ENCODE data around the gene AP1S1. TPM values are rescaled to one million over a fixed set of nuclear protein-coding genes. Genes with fewer than 3 reads are reported as not detected.

AP1S1 gene
- total and polyA plus RNA-seq, 9 of the 15 experiments (the other 6 are each of a cell fraction or from before 2014, with no cell fraction given) = 4.4 to 149 (median 89.4) TPM

DNA sequence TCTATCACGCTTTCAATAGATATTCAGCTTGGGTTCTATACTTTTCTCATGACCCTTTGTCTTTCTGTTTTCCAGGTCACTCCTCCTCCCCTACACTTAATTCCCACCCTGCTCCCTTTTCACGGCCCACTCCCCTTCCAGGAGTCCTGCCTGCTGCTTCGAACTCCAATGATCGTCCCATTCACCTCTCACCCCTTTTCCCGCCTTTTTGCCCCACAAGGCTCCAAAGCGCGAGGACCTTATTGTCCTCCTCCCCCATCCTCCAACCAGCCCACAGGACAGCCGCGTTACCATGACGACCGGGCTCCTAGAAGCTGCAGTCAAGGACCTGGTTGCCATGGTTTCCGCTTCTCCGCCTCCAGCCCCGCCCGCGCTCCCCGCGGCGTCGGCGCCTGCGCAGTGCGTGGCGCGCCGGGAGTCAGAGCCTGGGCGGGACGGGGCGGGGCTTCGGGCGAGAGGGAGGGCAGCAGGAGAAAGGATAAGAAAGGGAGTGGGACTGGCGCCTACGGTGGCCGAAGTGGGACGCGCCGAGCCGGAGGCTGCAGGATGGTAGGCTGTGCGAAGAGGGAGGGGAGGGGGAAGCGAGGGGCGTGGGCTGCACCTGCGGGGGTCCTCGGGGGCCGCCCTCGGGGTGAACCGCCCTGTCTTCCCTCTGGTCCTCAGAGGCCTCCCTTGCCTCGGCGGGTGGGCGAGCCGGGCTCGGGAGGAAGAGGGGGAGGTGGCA lies at the start of gene AP1S1 (continued):
- TF ChIP-seq FIP1L1 (IDR thresholded peaks at IDR 0.05; ENCODE audit: low read depth, low read length, poor library complexity, severe bottlenecking) = peak; percentile 48
- TF ChIP-seq CXXC5 (CRISPR knock-in tag; IDR thresholded peaks at IDR 0.05) = peak; percentile 89
- no peak for TF ChIP-seq ARID1B (IDR thresholded peaks at IDR 0.05)
- TF ChIP-seq ZNF445 (CRISPR knock-in tag; IDR thresholded peaks at IDR 0.05; ENCODE audit: low read depth) = no peak
- TF ChIP-seq, protein P1, sequence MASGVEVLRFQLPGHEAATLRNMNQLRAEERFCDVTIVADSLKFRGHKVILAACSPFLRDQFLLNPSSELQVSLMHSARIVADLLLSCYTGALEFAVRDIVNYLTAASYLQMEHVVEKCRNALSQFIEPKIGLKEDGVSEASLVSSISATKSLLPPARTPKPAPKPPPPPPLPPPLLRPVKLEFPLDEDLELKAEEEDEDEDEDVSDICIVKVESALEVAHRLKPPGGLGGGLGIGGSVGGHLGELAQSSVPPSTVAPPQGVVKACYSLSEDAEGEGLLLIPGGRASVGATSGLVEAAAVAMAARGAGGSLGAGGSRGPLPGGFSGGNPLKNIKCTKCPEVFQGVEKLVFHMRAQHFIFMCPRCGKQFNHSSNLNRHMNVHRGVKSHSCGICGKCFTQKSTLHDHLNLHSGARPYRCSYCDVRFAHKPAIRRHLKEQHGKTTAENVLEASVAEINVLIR (CRISPR knock-in tag; IDR thresholded peaks at IDR 0.05) = no peak
- TF ChIP-seq, protein P2, sequence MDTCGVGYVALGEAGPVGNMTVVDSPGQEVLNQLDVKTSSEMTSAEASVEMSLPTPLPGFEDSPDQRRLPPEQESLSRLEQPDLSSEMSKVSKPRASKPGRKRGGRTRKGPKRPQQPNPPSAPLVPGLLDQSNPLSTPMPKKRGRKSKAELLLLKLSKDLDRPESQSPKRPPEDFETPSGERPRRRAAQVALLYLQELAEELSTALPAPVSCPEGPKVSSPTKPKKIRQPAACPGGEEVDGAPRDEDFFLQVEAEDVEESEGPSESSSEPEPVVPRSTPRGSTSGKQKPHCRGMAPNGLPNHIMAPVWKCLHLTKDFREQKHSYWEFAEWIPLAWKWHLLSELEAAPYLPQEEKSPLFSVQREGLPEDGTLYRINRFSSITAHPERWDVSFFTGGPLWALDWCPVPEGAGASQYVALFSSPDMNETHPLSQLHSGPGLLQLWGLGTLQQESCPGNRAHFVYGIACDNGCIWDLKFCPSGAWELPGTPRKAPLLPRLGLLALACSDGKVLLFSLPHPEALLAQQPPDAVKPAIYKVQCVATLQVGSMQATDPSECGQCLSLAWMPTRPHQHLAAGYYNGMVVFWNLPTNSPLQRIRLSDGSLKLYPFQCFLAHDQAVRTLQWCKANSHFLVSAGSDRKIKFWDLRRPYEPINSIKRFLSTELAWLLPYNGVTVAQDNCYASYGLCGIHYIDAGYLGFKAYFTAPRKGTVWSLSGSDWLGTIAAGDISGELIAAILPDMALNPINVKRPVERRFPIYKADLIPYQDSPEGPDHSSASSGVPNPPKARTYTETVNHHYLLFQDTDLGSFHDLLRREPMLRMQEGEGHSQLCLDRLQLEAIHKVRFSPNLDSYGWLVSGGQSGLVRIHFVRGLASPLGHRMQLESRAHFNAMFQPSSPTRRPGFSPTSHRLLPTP (IDR thresholded peaks at IDR 0.05; ENCODE audit: borderline replicate concordance, extremely low read depth, insufficient read length) = no peak
- TF ChIP-seq L3MBTL2 (IDR thresholded peaks at IDR 0.05) = peak; percentile 98
- TF ChIP-seq, protein P3, sequence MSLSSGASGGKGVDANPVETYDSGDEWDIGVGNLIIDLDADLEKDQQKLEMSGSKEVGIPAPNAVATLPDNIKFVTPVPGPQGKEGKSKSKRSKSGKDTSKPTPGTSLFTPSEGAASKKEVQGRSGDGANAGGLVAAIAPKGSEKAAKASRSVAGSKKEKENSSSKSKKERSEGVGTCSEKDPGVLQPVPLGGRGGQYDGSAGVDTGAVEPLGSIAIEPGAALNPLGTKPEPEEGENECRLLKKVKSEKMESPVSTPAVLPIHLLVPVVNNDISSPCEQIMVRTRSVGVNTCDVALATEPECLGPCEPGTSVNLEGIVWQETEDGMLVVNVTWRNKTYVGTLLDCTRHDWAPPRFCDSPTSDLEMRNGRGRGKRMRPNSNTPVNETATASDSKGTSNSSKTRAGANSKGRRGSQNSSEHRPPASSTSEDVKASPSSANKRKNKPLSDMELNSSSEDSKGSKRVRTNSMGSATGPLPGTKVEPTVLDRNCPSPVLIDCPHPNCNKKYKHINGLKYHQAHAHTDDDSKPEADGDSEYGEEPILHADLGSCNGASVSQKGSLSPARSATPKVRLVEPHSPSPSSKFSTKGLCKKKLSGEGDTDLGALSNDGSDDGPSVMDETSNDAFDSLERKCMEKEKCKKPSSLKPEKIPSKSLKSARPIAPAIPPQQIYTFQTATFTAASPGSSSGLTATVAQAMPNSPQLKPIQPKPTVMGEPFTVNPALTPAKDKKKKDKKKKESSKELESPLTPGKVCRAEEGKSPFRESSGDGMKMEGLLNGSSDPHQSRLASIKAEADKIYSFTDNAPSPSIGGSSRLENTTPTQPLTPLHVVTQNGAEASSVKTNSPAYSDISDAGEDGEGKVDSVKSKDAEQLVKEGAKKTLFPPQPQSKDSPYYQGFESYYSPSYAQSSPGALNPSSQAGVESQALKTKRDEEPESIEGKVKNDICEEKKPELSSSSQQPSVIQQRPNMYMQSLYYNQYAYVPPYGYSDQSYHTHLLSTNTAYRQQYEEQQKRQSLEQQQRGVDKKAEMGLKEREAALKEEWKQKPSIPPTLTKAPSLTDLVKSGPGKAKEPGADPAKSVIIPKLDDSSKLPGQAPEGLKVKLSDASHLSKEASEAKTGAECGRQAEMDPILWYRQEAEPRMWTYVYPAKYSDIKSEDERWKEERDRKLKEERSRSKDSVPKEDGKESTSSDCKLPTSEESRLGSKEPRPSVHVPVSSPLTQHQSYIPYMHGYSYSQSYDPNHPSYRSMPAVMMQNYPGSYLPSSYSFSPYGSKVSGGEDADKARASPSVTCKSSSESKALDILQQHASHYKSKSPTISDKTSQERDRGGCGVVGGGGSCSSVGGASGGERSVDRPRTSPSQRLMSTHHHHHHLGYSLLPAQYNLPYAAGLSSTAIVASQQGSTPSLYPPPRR (CRISPR knock-in tag; IDR thresholded peaks at IDR 0.05; ENCODE audit: borderline replicate concordance) = no peak
- TF ChIP-seq, protein P4, sequence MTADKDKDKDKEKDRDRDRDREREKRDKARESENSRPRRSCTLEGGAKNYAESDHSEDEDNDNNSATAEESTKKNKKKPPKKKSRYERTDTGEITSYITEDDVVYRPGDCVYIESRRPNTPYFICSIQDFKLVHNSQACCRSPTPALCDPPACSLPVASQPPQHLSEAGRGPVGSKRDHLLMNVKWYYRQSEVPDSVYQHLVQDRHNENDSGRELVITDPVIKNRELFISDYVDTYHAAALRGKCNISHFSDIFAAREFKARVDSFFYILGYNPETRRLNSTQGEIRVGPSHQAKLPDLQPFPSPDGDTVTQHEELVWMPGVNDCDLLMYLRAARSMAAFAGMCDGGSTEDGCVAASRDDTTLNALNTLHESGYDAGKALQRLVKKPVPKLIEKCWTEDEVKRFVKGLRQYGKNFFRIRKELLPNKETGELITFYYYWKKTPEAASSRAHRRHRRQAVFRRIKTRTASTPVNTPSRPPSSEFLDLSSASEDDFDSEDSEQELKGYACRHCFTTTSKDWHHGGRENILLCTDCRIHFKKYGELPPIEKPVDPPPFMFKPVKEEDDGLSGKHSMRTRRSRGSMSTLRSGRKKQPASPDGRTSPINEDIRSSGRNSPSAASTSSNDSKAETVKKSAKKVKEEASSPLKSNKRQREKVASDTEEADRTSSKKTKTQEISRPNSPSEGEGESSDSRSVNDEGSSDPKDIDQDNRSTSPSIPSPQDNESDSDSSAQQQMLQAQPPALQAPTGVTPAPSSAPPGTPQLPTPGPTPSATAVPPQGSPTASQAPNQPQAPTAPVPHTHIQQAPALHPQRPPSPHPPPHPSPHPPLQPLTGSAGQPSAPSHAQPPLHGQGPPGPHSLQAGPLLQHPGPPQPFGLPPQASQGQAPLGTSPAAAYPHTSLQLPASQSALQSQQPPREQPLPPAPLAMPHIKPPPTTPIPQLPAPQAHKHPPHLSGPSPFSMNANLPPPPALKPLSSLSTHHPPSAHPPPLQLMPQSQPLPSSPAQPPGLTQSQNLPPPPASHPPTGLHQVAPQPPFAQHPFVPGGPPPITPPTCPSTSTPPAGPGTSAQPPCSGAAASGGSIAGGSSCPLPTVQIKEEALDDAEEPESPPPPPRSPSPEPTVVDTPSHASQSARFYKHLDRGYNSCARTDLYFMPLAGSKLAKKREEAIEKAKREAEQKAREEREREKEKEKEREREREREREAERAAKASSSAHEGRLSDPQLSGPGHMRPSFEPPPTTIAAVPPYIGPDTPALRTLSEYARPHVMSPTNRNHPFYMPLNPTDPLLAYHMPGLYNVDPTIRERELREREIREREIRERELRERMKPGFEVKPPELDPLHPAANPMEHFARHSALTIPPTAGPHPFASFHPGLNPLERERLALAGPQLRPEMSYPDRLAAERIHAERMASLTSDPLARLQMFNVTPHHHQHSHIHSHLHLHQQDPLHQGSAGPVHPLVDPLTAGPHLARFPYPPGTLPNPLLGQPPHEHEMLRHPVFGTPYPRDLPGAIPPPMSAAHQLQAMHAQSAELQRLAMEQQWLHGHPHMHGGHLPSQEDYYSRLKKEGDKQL (CRISPR knock-in tag; IDR thresholded peaks at IDR 0.05; ENCODE audit: borderline replicate concordance) = no peak
- TF ChIP-seq LEF1 (IDR thresholded peaks at IDR 0.05) = no peak
- TF ChIP-seq NR4A1 (CRISPR knock-in tag; IDR thresholded peaks at IDR 0.05) = no peak
- no peak for TF ChIP-seq NR4A1 (tag; IDR thresholded peaks at IDR 0.05)
